ENCODE data around the gene ENTREP3. TPM values are rescaled to one million over a fixed set of nuclear protein-coding genes. Genes with fewer than 3 reads are reported as not detected.

Gene ENTREP3
- total and polyA plus RNA-seq, 7 donors: 17.6 to 61.3 (median 21.3) TPM

DNA sequence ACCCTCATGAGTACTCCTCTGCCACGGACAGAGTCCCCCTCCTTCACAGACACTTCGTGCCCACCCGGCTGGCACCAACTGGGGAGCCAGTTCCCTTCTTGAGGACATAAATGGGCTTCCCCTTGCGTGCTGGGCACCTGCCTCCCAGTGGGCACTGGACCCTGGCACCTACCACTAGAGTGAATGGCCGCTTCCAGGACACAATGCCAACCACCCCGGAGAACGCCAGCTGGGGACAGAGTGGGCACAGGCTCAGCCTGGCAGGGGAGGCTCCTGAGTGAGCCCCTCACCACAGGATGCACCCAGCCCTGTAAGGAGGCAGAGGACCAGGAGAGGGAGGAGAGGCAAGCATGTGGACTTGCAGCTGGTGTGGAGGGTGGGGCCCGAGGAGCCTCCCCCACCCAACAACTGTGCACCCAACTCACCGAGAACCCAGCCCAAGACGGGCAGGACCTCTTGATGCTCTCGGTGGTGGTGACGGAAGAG lies 1.0 kb downstream of the ENTREP3 start:
- Histone ChIP-seq H3K36me3 (ENCODE audit: insufficient read depth in 1 of 2, low read depth in 1 of 2) (peaks cover 0 to 32% of the 10 kb centered on the region in 2 donors), H3K4me1 (peaks cover 18% of the 10 kb centered on the region), H3K9me3 (no peaks in the 10 kb centered on the region), H3K27me3 (ENCODE audit: insufficient read depth in 3 of 3, low read length in 2 of 3) (no peaks in the 10 kb centered on the region), H3K4me3 (peak overlapping the region; percentile 94), H3K27ac (peak overlapping the region; percentile 94)
- intact Hi-C loops (cut with DNase I): loop anchor here in 1 of 2 donors (5.0 kb wide), 2 partner anchors 68 to 338 kb away; partner anchors contain the start of gene RUSC1
- no peak for ATAC-seq
- DNase-seq: no peak
- 11 to 25% (median 16%) methylated on average over 12 of the region's 12 CpGs for WGBS, 3 donors
- TF ChIP-seq, protein P1, sequence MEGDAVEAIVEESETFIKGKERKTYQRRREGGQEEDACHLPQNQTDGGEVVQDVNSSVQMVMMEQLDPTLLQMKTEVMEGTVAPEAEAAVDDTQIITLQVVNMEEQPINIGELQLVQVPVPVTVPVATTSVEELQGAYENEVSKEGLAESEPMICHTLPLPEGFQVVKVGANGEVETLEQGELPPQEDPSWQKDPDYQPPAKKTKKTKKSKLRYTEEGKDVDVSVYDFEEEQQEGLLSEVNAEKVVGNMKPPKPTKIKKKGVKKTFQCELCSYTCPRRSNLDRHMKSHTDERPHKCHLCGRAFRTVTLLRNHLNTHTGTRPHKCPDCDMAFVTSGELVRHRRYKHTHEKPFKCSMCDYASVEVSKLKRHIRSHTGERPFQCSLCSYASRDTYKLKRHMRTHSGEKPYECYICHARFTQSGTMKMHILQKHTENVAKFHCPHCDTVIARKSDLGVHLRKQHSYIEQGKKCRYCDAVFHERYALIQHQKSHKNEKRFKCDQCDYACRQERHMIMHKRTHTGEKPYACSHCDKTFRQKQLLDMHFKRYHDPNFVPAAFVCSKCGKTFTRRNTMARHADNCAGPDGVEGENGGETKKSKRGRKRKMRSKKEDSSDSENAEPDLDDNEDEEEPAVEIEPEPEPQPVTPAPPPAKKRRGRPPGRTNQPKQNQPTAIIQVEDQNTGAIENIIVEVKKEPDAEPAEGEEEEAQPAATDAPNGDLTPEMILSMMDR (IDR thresholded peaks at IDR 0.05): no peak

DNA sequence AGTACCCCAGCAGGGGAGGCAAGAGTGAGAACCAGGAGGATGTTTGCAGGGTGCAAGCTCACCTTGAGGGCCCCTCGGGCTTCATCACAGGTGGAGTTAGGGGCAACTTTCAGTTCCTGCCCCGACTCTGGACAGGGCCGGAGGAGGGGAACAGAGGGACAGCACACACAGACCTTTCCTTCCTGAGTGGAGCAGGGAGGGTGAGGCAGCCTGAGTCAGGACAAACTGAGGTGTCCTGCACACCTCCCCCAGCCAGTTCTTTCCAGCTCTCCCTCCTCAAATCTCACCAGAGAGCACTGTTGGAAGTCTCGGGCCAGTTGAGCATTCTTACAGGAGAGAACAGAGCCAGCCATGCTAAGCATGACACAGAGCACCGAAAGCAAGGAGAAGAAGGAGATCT lies 1.5 kb downstream of the ENTREP3 start:
- DNase-seq: no peak
- intact Hi-C loops (cut with DNase I): loop anchor here in 1 of 2 donors (5.0 kb wide), 2 partner anchors 69 to 339 kb away; partner anchors contain the start of gene RUSC1
- Histone ChIP-seq H3K4me1 (peaks cover 18% of the 10 kb centered on the region), H3K36me3 (ENCODE audit: insufficient read depth in 1 of 2, low read depth in 1 of 2) (peaks cover 0 to 29% of the 10 kb centered on the region in 2 donors), H3K27me3 (ENCODE audit: insufficient read depth in 3 of 3, low read length in 2 of 3) (no peaks in the 10 kb centered on the region), H3K9me3 (no peaks in the 10 kb centered on the region), H3K4me3 (peak overlapping the region; percentile 94), H3K27ac (peak overlapping the region; percentile 94)
- ATAC-seq: no peak
- TF ChIP-seq, protein P1 (IDR thresholded peaks at IDR 0.05): no peak
- WGBS, 3 donors: 53 to 61% (median 55%) methylated on average over 5 of the region's 5 CpGs

DNA sequence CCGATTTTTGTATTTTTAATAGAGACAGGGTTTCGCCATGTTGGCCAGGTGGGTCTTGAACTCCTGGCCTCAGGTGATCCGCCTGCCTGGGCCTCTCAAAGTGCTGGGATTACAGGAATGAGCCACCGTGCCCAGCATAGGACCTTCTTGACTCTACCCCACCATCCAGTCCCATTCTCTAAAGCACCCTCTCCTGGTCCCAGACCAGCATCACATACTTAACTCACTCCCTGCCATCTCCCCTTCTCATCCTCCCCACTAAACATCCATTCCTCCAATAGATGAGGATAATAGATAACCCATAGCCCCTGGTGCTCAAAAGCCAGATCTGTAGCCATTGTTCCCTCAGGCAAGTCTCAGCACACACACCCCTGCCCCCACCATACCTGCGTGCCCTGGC lies 2.1 kb downstream of the ENTREP3 start:
- intact Hi-C loops (cut with DNase I): loop anchor here in 1 of 2 donors (5.0 kb wide), 2 partner anchors 69 to 339 kb away; partner anchors contain the start of gene RUSC1
- 86 to 89% (median 88%) methylated on average over 5 of the region's 5 CpGs for WGBS, 3 donors
- ATAC-seq (no peak), DNase-seq (no peak)
- Histone ChIP-seq H3K27ac (no peak overlapping the region), H3K4me1 (peaks cover 18% of the 10 kb centered on the region), H3K27me3 (ENCODE audit: insufficient read depth in 3 of 3, low read length in 2 of 3) (no peaks in the 10 kb centered on the region), H3K9me3 (no peaks in the 10 kb centered on the region), H3K36me3 (ENCODE audit: insufficient read depth in 1 of 2, low read depth in 1 of 2) (peaks cover 0 to 29% of the 10 kb centered on the region in 2 donors), H3K4me3 (no peak overlapping the region)
- TF ChIP-seq, protein P1 (IDR thresholded peaks at IDR 0.05): no peak

DNA sequence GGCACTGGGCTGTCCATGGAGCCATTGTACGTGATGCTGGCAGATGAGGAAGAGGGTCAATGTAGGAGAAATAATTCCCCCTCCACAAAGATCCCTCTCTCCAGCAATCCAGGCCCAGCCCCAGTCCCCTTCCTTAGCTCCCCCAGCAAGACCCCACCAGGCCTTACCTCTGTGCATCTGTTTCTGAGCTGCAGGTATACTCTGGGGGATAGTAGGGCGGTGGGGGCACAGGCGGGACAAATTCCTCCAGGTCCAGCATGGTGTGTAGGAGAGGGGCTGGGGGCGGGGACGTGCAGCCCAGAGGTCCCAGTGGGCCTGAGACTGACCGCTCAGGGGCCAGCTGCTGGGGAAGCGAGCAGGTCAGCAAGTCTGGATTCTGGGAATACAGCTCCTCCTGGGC lies 3.7 kb downstream of the ENTREP3 start:
- no peak for ATAC-seq
- H3K9me3 ChIP-seq: no peaks in the 10 kb centered on the region
- no peak overlapping the region for H3K4me3 ChIP-seq
- peaks cover 0 to 29% of the 10 kb centered on the region in 2 donors for H3K36me3 ChIP-seq (ENCODE audit: insufficient read depth in 1 of 2, low read depth in 1 of 2)
- TF ChIP-seq, protein P1 (IDR thresholded peaks at IDR 0.05): no peak
- no peak for DNase-seq
- no peaks in the 10 kb centered on the region for H3K27me3 ChIP-seq (ENCODE audit: insufficient read depth in 3 of 3, low read length in 2 of 3)
- H3K27ac ChIP-seq: no peak overlapping the region
- peaks cover 18% of the 10 kb centered on the region for H3K4me1 ChIP-seq
- WGBS, 3 donors: 83 to 87% (median 86%) methylated on average over 7 of the region's 7 CpGs
- intact Hi-C loops (cut with DNase I): loop anchor here (2.0 to 5.0 kb wide), 3 partner anchors 71 to 341 kb away; partner anchors contain the start of gene RUSC1 (in 1 of the 2)

Data from psoas muscle (tissue), 8 donors.